ENCODE results near the gene CDRT4.

The CDRT4 gene

GRCh38 chr17:15388356-15389041 lies 78.9 kb downstream of the CDRT4 start:
- DNase-seq: no peak

- no peak for DNase-seq
Measured at GRCh38 chr17:15386083-15386482, 81.3 kb downstream of the CDRT4 start.
